ENCODE measurements around the gene FHAD1.

GRCh38 chr1:15337656-15338402, 90.8 kb downstream of the FHAD1 start:
- TF ChIP-seq EZH2 (IDR thresholded peaks at IDR 0.05) (no peak), RAD21 (IDR thresholded peaks at IDR 0.05; ENCODE audit: low read depth) (0 out of 2 replicates have a peak, but pooled peaks have one; percentile 19), POLR2AphosphoS5 (IDR thresholded peaks at IDR 0.05; ENCODE audit: low read depth, low read length) (peak; percentile 52), JUND (IDR thresholded peaks at IDR 0.05) (peak; percentile 78), ZFX (IDR thresholded peaks at IDR 0.05) (no peak), SIN3A (IDR thresholded peaks at IDR 0.05; ENCODE audit: low read depth) (no peak), POLR2A (IDR thresholded peaks at IDR 0.05; ENCODE audit: borderline replicate concordance, extremely low read depth, insufficient read depth, insufficient read length) (no peak), YY1 (IDR thresholded peaks at IDR 0.05; ENCODE audit: extremely low read depth, insufficient replicate concordance, low read depth, low read length) (no peak), CEBPB (IDR thresholded peaks at IDR 0.05; ENCODE audit: low read depth) (no peak), ZNF274 (IDR thresholded peaks at IDR 0.05; ENCODE audit: low read depth, low read length) (no peak)
- TF ChIP-seq, protein P1, sequence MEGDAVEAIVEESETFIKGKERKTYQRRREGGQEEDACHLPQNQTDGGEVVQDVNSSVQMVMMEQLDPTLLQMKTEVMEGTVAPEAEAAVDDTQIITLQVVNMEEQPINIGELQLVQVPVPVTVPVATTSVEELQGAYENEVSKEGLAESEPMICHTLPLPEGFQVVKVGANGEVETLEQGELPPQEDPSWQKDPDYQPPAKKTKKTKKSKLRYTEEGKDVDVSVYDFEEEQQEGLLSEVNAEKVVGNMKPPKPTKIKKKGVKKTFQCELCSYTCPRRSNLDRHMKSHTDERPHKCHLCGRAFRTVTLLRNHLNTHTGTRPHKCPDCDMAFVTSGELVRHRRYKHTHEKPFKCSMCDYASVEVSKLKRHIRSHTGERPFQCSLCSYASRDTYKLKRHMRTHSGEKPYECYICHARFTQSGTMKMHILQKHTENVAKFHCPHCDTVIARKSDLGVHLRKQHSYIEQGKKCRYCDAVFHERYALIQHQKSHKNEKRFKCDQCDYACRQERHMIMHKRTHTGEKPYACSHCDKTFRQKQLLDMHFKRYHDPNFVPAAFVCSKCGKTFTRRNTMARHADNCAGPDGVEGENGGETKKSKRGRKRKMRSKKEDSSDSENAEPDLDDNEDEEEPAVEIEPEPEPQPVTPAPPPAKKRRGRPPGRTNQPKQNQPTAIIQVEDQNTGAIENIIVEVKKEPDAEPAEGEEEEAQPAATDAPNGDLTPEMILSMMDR (IDR thresholded peaks at IDR 0.05 in 2 of 3, conservative IDR thresholded peaks at IDR 0.05 in 1 of 3; ENCODE audit: borderline replicate concordance in 1 of 3, insufficient read depth in 1 of 3, low read depth in 2 of 3, low read length in 2 of 3): no peak
- TF ChIP-seq, protein P2, sequence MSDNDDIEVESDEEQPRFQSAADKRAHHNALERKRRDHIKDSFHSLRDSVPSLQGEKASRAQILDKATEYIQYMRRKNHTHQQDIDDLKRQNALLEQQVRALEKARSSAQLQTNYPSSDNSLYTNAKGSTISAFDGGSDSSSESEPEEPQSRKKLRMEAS (IDR thresholded peaks at IDR 0.05): peak; percentile 79
- TF ChIP-seq, protein P3, sequence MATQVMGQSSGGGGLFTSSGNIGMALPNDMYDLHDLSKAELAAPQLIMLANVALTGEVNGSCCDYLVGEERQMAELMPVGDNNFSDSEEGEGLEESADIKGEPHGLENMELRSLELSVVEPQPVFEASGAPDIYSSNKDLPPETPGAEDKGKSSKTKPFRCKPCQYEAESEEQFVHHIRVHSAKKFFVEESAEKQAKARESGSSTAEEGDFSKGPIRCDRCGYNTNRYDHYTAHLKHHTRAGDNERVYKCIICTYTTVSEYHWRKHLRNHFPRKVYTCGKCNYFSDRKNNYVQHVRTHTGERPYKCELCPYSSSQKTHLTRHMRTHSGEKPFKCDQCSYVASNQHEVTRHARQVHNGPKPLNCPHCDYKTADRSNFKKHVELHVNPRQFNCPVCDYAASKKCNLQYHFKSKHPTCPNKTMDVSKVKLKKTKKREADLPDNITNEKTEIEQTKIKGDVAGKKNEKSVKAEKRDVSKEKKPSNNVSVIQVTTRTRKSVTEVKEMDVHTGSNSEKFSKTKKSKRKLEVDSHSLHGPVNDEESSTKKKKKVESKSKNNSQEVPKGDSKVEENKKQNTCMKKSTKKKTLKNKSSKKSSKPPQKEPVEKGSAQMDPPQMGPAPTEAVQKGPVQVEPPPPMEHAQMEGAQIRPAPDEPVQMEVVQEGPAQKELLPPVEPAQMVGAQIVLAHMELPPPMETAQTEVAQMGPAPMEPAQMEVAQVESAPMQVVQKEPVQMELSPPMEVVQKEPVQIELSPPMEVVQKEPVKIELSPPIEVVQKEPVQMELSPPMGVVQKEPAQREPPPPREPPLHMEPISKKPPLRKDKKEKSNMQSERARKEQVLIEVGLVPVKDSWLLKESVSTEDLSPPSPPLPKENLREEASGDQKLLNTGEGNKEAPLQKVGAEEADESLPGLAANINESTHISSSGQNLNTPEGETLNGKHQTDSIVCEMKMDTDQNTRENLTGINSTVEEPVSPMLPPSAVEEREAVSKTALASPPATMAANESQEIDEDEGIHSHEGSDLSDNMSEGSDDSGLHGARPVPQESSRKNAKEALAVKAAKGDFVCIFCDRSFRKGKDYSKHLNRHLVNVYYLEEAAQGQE (IDR thresholded peaks at IDR 0.05; ENCODE audit: low read depth): no peak
- TF ChIP-seq, protein P4, sequence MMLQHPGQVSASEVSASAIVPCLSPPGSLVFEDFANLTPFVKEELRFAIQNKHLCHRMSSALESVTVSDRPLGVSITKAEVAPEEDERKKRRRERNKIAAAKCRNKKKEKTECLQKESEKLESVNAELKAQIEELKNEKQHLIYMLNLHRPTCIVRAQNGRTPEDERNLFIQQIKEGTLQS (IDR thresholded peaks at IDR 0.05): no peak

All from HCT116 (cell line).